RWPE2 (cell line): ENCODE measurements around the gene C11orf21.

Source experiments
- ATAC-seq: fragments of 200-7000 bp; cut with Tn5 transposase; 3 replicates; pipeline ENCODE4 v1.9.1; 2021; ENCODE audit warnings: low read depth
- DNase-seq: peaks from one replicate; pipeline ENCODE4 v3.0.0-alpha.2; 2020; ENCODE audit warnings: low spot score
- H3K27ac ChIP-seq: fragments of 450-650 bp; 2 replicates; pipeline ENCODE4 v1.5.1; 2017; ENCODE audit warnings: mild to moderate bottlenecking; ENCODE audit not compliant: poor library complexity, severe bottlenecking
- H3K27me3 ChIP-seq: fragments of 250-450 bp; sonication (Bioruptor Pico); 2 replicates; pipeline ENCODE4 v1.5.1; 2021; ENCODE audit warnings: mild to moderate bottlenecking, moderate library complexity; ENCODE audit not compliant: insufficient read depth, poor library complexity, severe bottlenecking
- H3K36me3 ChIP-seq: fragments of 250-450 bp; sonication (Bioruptor Pico); 2 replicates; pipeline ENCODE4 v1.5.1; 2020; ENCODE audit warnings: low read depth, mild to moderate bottlenecking, moderate library complexity
- H3K4me1 ChIP-seq: fragments of 250-450 bp; sonication (Bioruptor Pico); 2 replicates; pipeline ENCODE4 v1.5.1; 2021; ENCODE audit warnings: mild to moderate bottlenecking, moderate library complexity; ENCODE audit not compliant: insufficient read depth, poor library complexity, severe bottlenecking
- H3K4me3 ChIP-seq: fragments of 250-450 bp; sonication (Bioruptor Pico); 2 replicates; pipeline ENCODE4 v1.5.1; 2021; ENCODE audit warnings: mild to moderate bottlenecking, moderate library complexity; ENCODE audit not compliant: severe bottlenecking
- H3K9me3 ChIP-seq: fragments of 250-450 bp; sonication (Bioruptor Pico); 2 replicates; pipeline ENCODE4 v1.5.1; 2021; ENCODE audit warnings: mild to moderate bottlenecking, moderate library complexity; ENCODE audit not compliant: severe bottlenecking
- CTCF ChIP-seq: fragments of 450-650 bp; IDR thresholded peaks from one replicate; pipeline ENCODE4 v1.5.1; 2017; ENCODE audit warnings: mild to moderate bottlenecking, moderate library complexity; ENCODE audit not compliant: poor library complexity, severe bottlenecking

The C11orf21 gene

GRCh38 chr11:2272228-2272945 is 29.3 kb downstream of the C11orf21 start:
- Histone ChIP-seq H3K4me1 (no peaks in the 10 kb centered on the region), H3K36me3 (no peaks in the 10 kb centered on the region), H3K4me3 (no peak overlapping the region), H3K27me3 (peaks cover 24% of the 10 kb centered on the region), H3K27ac (no peak overlapping the region), H3K9me3 (no peaks in the 10 kb centered on the region)
- DNase-seq: peak; percentile 29
- no peak for ATAC-seq
- TF ChIP-seq CTCF: no peak

GRCh38 chr11:2271327-2272227 is 30.1 kb downstream of the C11orf21 start:
- peak; percentile 55 for DNase-seq
- peaks cover 24% of the 10 kb centered on the region for H3K27me3 ChIP-seq
- no peak overlapping the region for H3K27ac ChIP-seq
- no peak for TF ChIP-seq CTCF
- H3K4me3 ChIP-seq: no peak overlapping the region
- H3K4me1 ChIP-seq: no peaks in the 10 kb centered on the region
- H3K9me3 ChIP-seq: no peaks in the 10 kb centered on the region
- no peaks in the 10 kb centered on the region for H3K36me3 ChIP-seq
- ATAC-seq: no peak

GRCh38 chr11:2271077-2271326 is 30.7 kb downstream of the C11orf21 start:
- DNase-seq: peak; percentile 49
- Histone ChIP-seq H3K4me1 (no peaks in the 10 kb centered on the region), H3K27ac (no peak overlapping the region), H3K27me3 (peaks cover 24% of the 10 kb centered on the region), H3K9me3 (no peaks in the 10 kb centered on the region), H3K4me3 (peak overlapping the region; percentile 42), H3K36me3 (no peaks in the 10 kb centered on the region)
- TF ChIP-seq CTCF: no peak
- ATAC-seq: no peak

GRCh38 chr11:2270322-2271076 is 31.2 kb downstream of the C11orf21 start, which contains the start of gene ASCL2:
Gene ASCL2, minus strand, starts transcription at chr11:2270588. Its CDS starts 256 bp downstream, at chr11:2270332.
- Histone ChIP-seq H3K27me3 (peaks cover 24% of the 10 kb centered on the region), H3K9me3 (no peaks in the 10 kb centered on the region), H3K27ac (peak within 1 kb of the TSS; percentile 26), H3K4me3 (peak within 1 kb of the TSS; percentile 42), H3K36me3 (no peaks in the 10 kb centered on the region), H3K4me1 (no peaks in the 10 kb centered on the region)
- ATAC-seq (no peak), DNase-seq (peak; percentile 54)
- no peak for TF ChIP-seq CTCF
